GM19467 (cell line): ENCODE data around the gene MRPS7.

Source experiments
- ATAC-seq: cut with Tn5 transposase; IDR thresholded peaks from one replicate; pipeline ENCODE4 v1.9.1; 2021; ENCODE audit warnings: mild to moderate bottlenecking, moderate library complexity; ENCODE audit not compliant: unreplicated experiment

Gene MRPS7

DNA sequence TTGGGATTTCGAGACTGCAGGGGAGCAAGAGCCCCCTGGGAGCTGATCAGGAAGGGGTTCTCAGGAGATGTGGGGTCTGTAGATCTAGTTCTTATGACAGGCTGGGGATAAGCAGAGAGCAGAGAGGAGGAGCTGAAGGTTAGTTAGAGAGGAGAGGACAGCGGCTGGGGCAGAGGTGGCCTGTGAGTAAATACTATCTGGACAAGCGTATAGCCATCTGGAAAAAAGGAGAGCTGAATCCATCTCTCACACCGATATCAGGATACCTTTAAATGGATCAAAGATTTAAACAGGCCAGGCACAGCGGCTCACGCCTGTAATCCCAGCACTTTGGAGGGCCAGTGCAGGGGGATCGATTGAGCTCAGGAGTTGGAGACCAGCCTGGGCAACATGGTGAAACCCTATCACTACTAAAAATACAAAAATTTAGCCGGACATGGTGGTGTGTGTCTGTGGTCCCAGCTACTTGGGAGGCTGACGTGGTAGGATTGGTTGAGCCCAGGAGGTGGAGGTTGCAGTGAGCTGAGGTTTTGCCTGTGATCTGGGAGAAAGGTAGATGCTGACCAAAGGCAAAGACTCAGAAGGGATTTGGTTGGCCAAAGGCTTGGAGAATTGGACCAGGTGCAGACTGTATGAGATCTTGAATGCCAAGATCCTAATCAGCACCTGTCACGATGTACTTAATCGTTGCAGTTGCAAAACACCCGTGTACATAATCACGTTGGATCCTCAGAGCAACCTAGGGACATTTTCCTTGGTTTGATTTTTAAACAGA lies 46.5 kb downstream of the MRPS7 start:
- ATAC-seq = no peak

DNA sequence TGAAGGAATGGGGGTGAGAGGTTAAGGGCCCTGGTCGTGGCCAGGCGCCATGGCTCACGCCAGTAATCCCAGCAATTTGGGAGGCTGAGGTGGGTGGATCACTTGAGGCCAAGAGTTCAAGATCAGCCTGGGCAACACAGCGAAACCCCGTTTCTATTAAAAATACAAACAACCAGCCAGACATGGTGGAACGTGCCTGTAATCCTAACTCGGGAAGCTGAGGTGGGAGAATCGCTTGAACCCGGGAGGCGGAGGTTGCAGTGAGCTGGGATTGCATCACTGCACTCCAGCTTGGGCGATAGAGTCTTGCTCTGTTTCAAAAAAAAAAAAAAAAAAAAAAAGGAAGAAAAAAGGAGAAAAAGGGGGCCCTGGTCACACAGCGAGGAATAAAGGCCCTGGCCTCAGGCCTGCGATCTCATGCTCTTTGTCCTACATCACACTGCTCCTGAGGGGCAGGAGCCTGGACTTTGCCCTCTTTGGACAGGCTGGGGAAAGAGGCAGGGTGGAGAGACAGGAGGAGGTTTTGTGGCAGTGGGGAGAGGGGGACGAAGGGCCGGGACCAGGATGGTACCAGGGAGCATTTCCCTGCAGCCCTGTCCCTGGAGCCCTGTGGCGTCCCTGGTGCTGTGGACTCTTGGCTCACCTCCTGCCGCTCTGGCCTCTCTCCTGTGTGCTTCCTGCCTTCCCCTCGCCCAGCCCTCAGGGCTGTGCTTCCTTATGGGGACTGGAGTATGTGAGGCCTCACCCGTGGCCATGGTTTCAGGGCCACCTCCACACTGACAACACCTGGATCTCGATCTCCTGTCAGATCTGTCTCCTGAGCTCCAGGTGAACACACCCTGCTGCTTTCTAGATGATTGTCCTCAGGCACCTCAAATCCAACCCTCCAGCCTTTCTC lies 47.3 kb downstream of the MRPS7 start:
- no peak for ATAC-seq

DNA sequence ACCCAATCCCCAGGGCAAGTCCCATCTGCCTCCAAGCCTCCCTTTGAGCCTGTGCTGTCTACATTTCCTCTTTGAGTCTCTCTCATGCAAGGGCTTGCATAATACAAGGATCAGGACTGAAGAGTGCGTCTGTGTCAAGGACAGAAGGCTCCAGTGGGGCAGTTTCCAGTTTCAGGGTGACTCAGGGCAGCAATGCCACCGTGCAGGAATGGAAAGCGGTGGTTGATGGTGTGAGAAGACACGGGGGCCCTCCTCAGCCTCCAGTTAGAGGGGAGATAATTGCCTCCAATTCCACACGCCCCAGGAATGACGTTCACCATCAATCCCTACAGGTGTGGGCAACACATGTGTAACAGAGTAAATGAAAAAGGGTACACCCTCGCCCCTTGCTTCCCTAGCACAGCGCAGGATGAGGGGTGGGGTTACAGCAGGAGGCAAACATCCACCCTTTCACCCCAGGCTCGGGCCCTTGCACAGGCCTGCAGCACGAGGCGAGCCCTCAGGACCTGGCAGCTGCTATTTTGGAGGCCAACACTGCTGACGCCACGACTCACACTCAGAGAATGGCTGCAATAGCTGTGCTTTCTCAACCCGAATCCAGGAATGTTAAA lies 52.4 kb downstream of the MRPS7 start:
- no peak for ATAC-seq

GRCh38 chr17:75315541-75316243 lies 54.0 kb downstream of the MRPS7 start:
- no peak for ATAC-seq
